Measurements from ENCODE around the gene CAPN5.

CAPN5 gene

DNA sequence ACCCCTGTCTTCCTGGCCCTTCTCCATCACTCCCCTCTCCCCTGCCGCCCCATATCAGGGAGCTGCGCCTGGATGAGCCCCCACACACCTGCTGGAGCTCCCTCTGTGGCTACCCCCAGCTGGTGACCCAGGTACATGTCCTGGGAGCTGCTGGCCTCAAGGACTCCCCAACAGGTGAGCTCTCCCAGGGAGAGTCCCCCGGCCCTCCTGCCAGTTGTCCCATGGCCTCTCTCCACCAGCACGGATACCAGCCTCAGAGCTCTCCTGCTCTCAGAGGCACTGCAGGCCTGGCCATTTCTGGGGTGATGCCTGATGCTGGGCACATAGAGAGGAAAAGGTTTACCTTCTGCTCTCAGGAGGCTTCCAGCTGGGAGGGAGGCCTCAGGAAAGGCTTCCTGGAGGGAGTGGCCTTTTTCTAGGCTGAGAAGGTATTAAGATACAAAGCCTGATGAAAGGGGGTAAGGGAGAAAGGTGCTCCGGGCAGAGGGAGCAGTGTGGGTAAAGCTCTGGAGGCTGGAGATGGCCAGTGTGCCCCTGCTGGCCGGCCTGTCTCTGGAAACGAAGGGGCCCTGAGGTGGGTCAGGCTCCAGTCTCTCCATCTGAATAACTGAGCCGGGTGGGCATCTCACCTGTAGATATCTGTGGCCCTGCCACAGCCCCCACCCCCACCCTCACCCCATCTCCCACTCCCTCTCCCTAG is 55.3 kb downstream of the CAPN5 start:
- no peak for DNase-seq

DNA sequence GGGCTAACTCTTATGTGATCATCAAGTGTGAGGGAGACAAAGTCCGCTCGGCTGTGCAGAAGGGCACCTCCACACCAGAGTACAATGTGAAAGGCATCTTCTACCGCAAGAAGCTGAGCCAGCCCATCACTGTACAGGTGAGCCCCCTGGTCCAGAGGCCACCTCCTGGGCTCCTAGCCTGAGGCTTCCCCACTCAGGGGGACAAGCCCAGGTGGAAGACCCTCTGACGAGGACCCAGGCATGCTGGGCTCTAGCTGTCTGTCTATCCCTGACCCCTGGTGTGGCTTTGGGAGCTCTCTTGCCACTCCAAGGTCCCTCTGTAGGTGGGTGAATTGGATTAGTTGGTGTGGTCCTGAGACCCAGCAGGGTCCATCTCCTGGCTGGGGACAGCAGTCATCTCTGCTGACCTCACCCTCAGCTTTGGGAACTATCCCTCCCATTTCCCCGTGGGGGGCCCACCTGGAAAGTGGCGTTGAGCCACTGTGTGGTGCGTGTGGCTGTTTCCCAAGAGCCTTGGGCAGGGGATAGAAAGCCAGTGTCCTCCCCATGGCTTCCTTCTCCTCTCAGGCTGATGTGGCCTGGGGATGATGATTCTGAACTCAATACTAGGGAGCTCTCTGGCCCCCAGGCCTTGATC is 55.9 kb downstream of the CAPN5 start:
- DNase-seq: no peak

- no peak for DNase-seq
These were observed 56.8 kb downstream of the CAPN5 start for GRCh38 chr11:77123591-77123990.

GRCh38 chr11:77124041-77124440 is 57.3 kb downstream of the CAPN5 start:
- no peak for DNase-seq

GRCh38 chr11:77124488-77124887 is 57.7 kb downstream of the CAPN5 start:
- no peak for DNase-seq

DNA sequence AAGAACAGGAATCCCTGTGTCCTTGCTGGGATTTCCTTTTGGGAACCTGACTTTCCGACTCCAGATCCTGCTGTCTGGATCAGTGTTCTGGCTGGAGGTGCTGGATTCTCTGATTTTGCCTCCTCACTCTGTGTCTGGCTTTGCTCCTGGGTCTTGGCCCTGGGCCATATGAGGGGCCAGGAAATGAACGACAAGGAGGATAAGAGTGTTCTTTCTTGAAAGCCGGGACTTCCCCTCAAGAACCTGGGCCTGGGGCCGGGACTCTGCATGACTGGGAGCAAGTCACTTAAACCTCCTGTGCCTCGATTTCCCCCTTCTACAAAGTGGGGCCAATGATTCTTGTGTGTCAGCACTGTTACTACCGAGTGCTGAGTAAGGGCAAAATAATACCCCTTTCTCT is 58.4 kb downstream of the CAPN5 start:
- no peak for DNase-seq

GRCh38 chr11:77125695-77126094 is 58.9 kb downstream of the CAPN5 start:
- no peak for DNase-seq

DNA sequence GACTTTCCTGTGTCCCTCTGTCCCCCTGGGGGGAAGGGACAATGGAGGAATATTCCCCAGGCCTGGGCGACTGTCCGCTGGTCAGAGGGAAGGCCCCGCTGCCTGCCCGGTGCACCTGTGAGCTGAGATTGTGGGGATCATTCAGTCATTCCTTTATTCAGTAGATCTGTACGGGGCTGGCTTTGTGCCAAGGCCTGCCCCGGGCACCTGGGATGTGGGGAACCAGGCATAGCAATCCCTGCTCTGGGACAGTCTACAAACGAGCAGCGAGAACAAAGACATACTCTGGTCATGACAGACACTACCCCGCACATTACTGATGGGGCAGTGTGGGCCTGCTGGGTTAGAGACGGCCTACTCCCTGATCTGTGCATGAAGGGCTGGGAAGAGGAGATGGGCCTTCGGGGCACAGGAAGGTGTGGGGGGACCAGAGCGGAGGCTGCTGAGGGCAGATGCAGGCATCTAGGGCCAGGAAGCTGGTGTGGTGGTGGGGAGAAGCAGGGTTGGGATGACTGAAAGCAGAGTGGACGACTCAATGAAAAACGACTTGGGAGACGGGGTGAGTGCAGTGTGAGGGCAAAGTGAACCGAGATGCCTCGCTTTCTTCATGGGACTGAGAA is 59.5 kb downstream of the CAPN5 start:
- peak; percentile 18 for DNase-seq

GRCh38 chr11:77126861-77127234 is 60.1 kb downstream of the CAPN5 start:
- DNase-seq: peak; percentile 72

- DNase-seq: peak; percentile 72
These were observed 60.6 kb downstream of the CAPN5 start for GRCh38 chr11:77127235-77127911.

DNA sequence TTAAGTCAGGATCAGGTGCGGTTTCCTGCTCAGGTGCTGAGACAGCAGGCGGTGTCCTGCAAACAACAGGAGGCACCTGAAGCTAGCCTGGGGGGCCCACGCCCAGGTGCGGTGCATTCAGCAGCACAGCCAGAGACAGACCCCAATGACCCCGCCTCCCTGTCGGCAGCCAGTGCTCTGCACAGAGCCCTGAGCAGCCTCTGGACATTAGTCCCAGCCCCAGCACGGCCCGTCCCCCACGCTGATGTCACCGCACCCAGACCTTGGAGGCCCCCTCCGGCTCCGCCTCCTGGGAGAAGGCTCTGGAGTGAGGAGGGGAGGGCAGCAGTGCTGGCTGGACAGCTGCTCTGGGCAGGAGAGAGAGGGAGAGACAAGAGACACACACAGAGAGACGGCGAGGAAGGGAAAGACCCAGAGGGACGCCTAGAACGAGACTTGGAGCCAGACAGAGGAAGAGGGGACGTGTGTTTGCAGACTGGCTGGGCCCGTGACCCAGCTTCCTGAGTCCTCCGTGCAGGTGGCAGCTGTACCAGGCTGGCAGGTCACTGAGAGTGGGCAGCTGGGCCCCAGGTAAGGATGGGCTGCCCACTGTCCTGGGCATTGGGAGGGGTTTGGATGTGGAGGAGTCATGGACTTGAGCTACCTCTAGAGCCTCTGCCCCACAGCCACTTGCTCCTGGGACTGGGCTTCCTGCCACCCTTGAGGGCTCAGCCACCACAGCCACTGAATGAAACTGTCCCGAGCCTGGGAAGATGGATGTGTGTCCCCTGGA is 61.3 kb downstream of the CAPN5 start, which contains the start of gene MYO7A:
TSS of gene MYO7A (plus strand) at position 327 of the 772 bp plus-strand sequence. CDS start 2,389 bp downstream, outside the sequence.
- peak; percentile 93 for DNase-seq

GRCh38 chr11:77129069-77129841 is 62.5 kb downstream of the CAPN5 start:
- no peak for DNase-seq

DNA sequence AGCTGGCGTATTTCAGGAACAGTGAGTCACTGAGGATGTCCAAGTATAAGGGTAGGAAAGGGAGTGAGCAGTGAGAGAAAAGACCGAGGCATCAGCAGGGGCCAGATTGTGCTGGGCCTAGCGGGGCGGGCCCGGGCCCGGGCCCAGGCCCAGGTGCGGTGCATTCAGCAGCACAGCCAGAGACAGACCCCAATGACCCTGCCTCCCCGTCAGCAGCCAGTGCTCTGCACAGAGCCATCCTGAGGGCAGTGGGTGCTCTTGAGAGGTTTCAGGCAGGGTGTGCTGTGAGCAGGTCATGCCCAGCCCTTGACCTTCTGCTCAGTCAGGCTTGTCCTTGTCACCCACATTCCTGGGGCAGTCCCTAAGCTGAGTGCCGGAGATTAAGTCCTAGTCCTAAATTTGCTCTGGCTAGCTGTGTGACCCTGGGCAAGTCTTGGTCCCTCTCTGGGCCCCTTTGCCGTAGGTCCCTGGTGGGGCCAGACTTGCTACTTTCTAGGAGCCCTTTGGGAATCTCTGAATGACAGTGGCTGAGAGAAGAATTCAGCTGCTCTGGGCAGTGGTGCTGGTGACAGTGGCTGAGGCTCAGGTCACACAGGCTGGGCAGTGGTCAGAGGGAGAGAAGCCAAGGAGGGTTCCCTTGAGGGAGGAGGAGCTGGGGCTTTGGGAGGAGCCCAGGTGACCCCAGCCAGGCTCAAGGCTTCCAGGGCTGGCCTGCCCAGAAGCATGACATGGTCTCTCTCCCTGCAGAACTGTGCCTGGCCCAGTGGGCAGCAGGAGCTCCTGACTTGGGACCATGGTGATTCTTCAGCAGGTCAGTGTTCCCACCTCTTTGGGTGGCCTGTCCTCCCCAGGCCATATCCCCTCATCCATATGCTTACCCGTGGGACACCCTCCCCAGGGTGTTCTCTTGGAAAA is 63.3 kb downstream of the CAPN5 start:
- no peak for DNase-seq

DNA sequence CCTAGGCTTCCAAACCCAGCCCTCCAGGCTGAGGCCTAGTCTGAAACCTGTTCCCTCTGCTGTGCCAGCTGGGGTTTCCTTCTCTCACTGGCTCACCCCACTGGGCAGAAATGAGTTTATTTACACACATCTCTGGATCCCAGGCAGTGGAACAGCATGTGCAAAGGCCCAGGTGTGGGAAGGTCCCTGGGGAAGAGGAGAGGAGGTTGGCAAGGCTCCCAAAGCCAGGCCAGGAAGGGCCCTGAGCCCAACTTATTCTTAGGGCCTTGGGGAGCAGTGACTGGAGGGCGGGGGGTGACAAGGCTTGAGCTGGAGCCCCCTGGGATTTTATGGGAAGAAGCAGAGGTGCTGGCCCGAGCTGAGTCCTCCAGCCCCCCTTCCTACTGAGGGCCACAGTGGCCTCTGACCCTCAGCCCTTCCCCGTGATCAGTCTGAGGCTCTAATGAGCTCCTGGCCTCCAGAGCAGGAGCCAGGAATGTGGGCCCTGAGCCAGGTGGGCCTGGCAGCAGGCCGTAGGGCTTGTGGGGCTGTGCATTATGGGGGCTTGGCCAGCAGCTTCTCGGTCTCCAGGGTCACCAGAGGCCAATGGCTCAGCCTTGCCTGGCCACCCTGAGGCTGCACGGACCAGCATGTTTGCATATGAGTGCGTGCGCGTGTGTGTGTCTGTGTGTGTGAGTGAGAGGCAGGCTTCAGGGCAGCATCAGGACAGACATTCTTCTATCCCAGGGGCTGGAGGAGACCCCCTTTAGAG is 64.2 kb downstream of the CAPN5 start:
- no peak for DNase-seq

DNA sequence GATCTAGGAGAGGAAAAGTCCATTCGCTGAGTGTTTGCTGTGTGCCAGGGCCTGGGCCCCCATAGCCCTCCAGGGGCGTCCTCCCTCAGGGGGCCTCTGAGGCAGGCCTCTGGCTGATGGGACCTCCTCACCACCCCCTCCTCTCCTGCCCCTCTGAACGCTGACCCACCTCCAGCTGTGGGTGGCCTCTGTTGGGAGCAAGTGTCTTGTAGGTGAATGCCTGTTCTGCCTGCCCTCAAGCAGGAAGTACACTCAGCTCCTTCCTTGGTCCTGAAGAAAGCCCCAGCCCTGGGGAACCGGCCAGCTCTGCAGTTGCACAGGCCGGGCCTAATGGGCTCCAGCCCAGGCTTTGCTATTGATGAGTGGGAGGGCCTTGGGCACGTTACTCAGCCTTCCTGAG is 64.8 kb downstream of the CAPN5 start:
- DNase-seq: no peak

DNA sequence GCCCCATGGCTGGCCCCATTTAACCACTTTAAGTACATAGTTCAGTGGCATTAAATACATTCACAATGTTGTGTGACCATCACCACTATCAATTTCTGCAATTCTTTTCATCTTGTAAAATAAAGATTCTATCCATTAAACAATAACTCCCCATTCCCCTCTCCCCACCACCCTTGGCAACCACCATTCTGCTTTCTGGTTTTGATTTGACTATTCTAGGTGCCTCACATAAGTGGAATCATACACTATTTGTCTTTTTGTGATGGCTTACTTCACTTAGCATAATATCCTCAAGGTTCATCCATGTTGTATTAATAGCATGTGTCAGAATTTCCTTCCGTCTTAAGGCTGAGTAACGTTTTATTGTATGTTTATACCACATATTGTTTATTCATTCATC is 68.3 kb downstream of the CAPN5 start:
- no peak for DNase-seq

GRCh38 chr11:77136074-77136473 is 69.3 kb downstream of the CAPN5 start:
- peak; percentile 57 for DNase-seq

- DNase-seq: no peak
These were observed 70.1 kb downstream of the CAPN5 start for GRCh38 chr11:77136784-77137420.

DNA sequence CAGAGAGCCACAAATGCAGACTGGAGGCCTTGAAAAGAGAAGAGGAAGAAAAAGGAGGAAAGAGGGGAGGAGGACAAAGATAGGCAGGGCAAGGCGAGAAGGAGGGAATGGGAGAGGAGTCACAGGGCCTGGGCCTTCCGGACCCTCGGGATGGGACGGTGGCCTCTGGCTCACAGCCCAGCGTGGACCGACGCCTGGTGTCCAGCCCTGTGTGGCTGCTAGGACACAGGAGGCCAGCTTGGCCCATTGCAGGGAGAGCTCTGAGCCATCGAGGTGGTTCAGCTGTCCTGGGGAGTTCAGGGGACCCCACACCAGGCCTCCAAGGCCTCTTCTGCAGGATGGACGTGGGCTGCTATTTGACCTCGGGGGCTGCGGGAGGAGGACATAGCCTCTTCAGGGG is 70.7 kb downstream of the CAPN5 start:
- DNase-seq: no peak
